HTERT RPE-1 (cell line): ENCODE measurements around the gene CFAP221.

ENCODE experiments used
- in situ Hi-C: fragments of 300-500 bp; cut with MboI; formaldehyde crosslinking; loops from 4 replicates; pipeline ENCODE4 v1.14.3; 2020; ENCODE audit warnings: low sequenced_read_pairs

CFAP221 gene

DNA sequence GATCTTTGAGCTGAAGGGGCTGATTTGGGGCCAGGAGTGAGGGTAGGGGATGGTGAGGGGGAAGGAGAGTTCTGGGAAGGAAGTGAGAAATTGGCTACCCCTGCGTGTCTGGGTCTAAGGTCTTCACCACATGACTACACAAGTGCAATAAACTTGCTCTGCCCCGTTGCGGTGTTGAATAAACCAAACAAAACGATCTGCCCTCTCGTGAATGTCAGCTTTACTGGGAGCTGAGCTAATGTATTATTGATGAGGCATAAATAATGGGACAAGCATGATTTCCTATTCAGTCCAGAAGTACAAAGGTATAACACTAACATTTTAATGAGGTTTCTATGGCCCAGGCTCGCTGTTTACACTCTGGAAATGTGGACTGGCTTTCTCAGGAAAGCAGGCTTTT lies 8.0 kb upstream of the CFAP221 start:
- in situ Hi-C loops, result no loop called here

DNA sequence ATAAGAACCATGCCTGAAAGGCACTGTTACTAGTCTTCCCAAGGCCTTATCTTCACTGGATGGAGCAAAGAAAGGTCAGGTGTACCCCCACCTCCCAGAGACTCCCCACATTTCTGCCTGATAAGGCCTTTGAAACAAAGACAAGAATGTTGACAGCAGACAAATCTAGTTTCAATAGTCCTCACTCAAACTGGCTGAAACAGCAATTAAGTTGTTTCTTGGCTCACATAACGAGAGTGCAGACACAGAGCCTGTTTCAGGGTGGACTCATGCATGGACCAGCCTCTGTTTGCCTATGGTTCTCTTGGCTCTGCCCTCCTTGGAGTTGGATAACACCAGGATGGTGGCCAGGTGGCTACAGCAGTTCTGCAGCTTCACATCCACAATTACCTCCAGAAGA lies 7.5 kb upstream of the CFAP221 start:
- in situ Hi-C loops, result no loop called here

DNA sequence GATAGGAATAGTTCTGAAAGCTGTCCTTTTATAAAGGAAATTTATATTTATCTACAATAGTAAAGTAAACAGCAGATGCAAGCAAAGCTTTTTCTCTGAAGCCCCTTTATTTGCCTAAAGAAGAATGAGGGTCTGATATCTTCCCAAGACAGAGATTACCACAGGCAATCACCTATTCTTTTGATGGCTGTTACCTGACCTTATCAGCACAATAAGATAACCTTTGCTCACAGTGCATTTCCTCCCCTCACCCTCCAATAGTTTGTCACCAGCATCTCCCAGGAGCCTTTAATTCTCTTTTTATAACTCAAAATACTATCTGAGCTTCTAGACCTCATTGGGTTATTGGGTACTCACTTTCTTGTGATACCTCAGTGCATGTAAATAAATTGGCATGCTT lies 6.5 kb upstream of the CFAP221 start:
- in situ Hi-C loops, result no loop called here

GRCh38 chr2:119541476-119541875 lies 2.8 kb upstream of the CFAP221 start:
- in situ Hi-C loops, result no loop called here

- in situ Hi-C loops, result no loop called here
Measured at GRCh38 chr2:119544939-119545475, 758 bp downstream of the CFAP221 start.

DNA sequence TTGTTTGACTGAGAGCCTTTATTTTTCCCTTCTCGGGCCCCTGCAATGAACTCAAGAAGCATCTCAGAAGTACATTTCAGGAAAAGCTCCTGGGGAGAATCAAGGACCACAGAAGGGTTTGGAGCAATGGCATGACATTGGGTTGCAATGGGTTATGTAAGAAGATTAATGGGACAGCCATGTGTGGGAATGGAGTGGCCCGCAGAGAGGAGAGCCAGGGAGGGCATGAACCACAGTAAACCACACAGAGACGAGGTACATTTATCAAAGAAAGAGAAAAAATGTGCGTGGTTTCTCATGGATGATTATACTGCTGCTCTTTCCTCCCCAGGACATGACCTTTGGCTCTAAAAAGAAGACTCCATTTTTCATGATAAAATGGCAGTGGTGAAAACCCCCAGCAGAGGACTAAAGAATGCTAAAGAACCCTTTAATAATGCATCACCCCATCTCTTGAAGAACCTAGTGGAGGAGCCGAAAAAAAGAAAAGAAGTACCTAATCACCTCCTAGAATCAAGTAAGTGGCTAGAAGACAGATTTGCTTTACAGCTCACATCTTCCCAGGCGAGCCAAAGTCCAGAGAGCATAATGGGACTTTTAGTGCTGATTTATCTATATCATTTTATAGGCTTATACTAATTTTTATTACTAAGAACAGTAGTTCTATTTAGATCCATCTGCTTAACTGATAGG lies 1.7 kb downstream of the CFAP221 start:
- in situ Hi-C loops, result no loop called here

DNA sequence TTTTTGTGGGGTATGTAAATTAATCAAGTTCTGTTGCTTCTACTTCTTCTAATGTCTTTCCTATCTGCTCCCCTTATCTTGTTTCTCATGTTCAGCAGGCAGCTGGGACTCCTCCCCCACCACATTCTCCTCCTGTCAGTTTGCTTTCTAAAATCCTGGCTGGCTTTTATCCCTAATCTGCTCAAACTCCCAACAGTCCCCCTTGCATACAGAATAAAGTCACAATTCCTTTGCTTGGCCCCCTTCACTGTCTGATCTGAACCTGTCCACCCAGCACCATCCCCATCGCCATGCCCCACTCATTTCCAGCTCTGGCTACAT lies 2.2 kb downstream of the CFAP221 start:
- in situ Hi-C loops, result no loop called here

DNA sequence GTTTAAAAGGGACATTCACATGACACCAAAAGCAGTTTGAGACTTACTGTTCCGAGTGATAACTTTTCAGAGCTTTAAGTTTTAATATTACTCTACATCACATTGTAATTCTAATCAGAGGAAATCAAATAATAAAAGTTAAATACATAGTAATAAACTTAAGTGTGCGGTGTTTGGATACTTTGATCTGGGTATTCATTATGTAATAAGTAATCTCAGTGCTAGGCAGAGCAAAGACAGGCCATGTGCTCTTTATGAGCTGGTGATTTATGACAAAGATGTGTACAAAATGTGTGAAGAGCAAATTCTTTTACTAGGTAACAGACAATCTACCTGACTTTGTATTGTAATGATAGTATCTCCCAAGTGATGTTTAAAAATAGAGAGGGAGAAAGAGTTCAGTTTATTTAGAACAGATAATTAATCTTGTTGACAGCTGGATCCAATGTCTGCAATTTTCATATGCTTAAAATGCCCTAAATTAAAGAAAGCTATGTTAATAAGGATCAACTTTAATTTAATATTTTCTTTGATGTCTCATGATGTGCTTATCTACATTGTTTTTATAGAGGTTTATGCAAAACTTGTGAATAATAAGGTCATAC lies 4.4 kb downstream of the CFAP221 start:
- in situ Hi-C loops, result no loop called here

DNA sequence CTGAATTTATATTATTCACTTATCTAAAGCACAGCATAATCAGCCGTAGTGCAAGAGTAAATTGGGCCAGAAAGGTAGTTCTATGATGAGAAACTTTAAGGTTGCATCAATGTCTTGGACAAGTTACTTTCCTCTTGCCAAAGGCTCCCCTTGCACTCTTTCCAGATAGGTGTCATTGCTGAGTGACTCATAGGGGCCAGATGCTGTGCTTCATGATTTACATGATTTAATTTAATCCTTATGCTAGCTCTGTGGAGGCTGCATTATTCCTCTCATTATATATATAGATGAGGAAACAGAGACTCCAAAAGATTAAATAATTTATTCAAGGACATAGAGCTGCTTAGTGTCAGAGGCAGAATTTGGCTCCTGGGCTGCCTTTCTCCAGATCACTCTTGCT lies 5.0 kb downstream of the CFAP221 start:
- in situ Hi-C loops, result no loop called here

DNA sequence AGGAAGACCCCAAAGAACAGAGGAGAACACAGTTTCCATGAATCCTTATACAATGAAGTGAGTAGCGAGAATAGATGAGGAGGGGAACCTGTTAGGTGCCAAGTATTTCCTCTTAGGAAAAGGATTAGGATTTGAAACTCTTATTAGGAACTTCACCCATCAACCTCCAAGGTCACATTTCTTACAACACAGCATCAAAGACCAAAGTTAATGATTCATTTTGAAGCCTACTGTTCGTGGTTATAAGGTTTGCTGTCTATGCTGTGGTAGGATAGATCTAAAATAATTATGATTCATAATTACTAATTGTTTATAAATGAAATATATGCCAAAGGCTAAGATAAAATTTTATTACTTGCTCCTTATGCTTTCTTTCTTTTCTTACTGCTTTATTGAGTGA lies 6.1 kb downstream of the CFAP221 start:
- in situ Hi-C loops, result no loop called here

DNA sequence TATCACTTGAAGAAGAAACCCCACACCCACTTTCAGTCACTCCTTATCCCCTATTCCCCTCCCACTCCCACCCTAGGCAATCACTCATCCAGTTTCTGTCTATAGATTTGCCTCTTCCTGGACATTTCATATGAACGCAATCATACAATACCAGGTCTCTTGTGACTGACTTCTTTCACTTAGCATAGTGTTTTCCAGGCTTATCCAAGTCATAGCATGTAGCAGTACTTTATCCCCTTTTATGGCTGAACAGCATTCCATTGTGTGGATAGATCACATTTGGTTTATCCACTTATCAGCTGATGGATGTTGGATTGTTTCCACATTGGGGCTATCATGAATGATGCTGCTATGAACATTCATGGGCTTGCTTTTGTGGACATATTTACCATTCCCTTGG lies 6.6 kb downstream of the CFAP221 start:
- in situ Hi-C loops, result no loop called here

GRCh38 chr2:119552902-119553301 lies 8.7 kb downstream of the CFAP221 start:
- in situ Hi-C loops, result no loop called here

DNA sequence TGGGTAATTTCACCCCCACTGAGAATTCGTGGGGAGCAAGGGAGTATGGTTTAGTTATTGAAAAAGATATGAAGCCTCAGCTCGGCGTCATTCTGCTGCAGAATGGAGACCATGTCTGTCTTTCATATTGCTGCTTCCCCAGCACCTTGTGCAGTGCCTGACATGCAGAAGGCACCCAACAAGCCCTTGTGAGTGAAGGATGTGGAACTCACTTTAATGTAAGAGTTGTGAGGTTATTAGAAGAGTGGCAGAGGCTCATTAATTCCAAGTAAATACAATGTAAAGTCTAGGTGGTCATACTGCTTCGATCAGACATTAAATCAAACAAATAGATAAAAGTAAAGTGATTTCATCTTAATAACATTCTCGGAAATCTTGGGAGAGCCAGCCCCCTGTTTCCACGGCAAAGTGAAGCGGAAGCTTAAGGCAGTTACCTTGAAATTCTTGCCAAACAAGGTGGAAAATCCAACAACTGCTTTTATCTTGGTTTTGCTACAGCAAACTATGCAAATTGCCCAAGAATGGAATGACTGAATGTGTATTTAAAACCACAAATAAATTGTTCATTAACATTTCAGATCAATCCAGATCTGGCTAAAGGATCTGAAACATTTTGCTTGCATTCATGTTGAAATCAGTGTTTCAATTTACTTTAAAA lies 9.6 kb downstream of the CFAP221 start:
- in situ Hi-C loops, result no loop called here

DNA sequence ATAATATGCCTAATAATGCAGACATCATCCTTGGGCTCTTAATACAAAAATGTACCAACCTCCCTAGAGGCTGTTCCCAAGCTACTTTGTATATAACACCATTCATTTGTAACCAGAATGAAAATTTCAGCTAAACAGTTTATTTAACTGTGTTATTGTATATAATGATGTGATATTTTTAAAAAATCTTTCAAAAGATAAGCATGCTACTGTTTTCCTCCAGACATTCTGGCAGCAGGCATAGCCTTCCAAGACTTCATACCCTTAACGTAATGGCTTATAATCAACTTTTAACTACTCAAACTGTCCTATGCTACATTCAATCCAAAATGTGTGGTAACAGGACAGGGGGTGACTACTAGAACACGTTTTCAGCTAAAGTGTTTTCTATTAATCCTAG lies 21.2 kb downstream of the CFAP221 start:
- in situ Hi-C loops, result no loop called here

DNA sequence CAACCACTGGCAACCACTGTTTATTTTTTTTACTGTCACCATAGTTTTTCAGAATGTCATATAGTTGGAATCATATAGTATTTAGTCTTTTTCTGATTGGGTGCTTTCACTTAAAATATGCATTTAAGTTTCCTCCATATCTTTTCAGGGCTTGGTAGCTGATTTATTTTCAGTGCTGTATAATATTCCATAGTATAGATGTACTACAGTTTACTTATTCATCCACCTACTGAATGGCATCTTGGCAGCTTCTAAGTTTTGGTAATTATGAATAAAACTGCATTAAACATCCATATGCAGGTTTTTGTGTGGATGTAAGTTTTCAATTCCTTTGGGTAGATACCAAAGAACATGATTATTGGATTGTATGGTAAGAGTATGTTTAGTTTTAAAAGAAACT lies 23.0 kb downstream of the CFAP221 start:
- in situ Hi-C loops, result no loop called here

- in situ Hi-C loops, result no loop called here
Measured at GRCh38 chr2:119574108-119574815, 30.0 kb downstream of the CFAP221 start.

- in situ Hi-C loops, result no loop called here
Measured at GRCh38 chr2:119574864-119575263, 30.6 kb downstream of the CFAP221 start.

- in situ Hi-C loops, result no loop called here
Measured at GRCh38 chr2:119575439-119575838, 31.2 kb downstream of the CFAP221 start.

DNA sequence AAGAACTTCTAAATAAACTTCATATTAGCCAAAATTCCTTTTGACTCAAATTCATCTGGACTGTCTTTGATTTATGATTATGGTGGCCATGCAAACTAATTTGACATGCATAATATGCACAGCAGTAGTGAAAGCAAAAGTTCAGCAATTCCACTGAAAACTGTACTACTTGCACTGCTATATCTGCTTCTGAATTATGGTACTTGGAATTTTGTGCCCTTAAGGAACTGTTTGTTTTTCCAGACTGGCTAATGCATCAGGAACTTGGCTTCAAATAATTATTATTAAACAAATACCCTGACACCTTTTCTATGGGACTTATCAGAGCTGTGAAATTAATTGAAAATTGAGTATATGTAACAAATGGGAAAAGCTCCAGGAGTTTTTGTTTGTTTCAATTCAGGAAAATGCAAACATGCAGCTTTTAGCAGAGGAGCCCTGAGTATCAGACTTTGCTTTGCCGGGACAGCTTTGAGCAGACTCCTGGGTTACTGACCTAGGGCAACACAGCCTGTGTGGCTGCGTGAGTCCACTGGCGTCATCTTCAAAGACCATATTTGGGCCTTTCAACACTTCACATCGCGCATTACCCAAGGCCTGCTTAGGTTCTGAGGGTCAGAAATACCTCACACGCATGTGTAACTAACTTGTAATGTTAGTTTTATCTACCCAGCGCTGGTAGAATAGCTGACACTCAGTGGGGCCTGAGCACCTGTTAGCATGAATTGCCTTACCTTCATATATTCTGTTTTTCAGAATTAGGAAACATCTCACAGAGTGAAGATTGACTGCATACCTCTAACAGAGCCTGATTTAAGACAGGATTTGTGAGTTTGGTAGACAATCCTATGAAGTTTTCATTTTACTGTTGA lies 35.4 kb downstream of the CFAP221 start:
- in situ Hi-C loops, result no loop called here

GRCh38 chr2:119580550-119581072 lies 36.4 kb downstream of the CFAP221 start:
- in situ Hi-C loops, result no loop called here
